ENCODE results near the gene EXOSC2. TPM values are rescaled to one million over a fixed set of nuclear protein-coding genes. Genes with fewer than 3 reads are reported as not detected.

EXOSC2 gene
- total RNA-seq, 4 donors from 2014 or later = 9.3 to 21.7 (median 12.0) TPM

GRCh38 chr9:130738281-130738680 lies 44.7 kb downstream of the EXOSC2 start:
- TF ChIP-seq POLR2A (IDR thresholded peaks at IDR 0.05) = no peak
- no peak for TF ChIP-seq CTCF (IDR thresholded peaks at IDR 0.05 in 4 of 5, conservative IDR thresholded peaks at IDR 0.05 in 1 of 5)
- H3K4me1 ChIP-seq = peaks cover under 1 to 9% of the 10 kb centered on the region in 2 donors
- ATAC-seq (no peak), DNase-seq (no peak)
- H3K27me3 ChIP-seq = no peaks in the 10 kb centered on the region
- H3K27ac ChIP-seq = no peak overlapping the region
- H3K9me3 ChIP-seq = no peaks in the 10 kb centered on the region
- H3K4me3 ChIP-seq = no peak overlapping the region
- in situ Hi-C loops (cut with MboI; ENCODE audit: low sequenced_read_pairs in 4 of 4) = no loop called here
- intact Hi-C loops (cut with DNase I; ENCODE audit: low total_unique reads) = no loop called here
- no peaks in the 10 kb centered on the region for H3K36me3 ChIP-seq

- no peak for TF ChIP-seq POLR2A (IDR thresholded peaks at IDR 0.05)
- Histone ChIP-seq H3K36me3 (no peaks in the 10 kb centered on the region), H3K27ac (no peak overlapping the region), H3K9me3 (no peaks in the 10 kb centered on the region), H3K4me1 (peaks cover 0 to 8% of the 10 kb centered on the region in 2 donors), H3K4me3 (no peak overlapping the region), H3K27me3 (no peaks in the 10 kb centered on the region)
- ATAC-seq (no peak), DNase-seq (no peak)
- intact Hi-C loops (cut with DNase I; ENCODE audit: low total_unique reads) (no loop called here), in situ Hi-C loops (cut with MboI; ENCODE audit: low sequenced_read_pairs in 4 of 4) (no loop called here)
Measured at GRCh38 chr9:130739081-130739480, 45.5 kb downstream of the EXOSC2 start.

- DNase-seq (no peak), ATAC-seq (no peak)
- no peaks in the 10 kb centered on the region for H3K27me3 ChIP-seq
- TF ChIP-seq POLR2A (IDR thresholded peaks at IDR 0.05) = no peak
- TF ChIP-seq CTCF (IDR thresholded peaks at IDR 0.05 in 4 of 5, conservative IDR thresholded peaks at IDR 0.05 in 1 of 5) = no peak
- H3K36me3 ChIP-seq = no peaks in the 10 kb centered on the region
- peaks cover 0 to 8% of the 10 kb centered on the region in 2 donors for H3K4me1 ChIP-seq
- in situ Hi-C loops (cut with MboI; ENCODE audit: low sequenced_read_pairs in 4 of 4) (no loop called here), intact Hi-C loops (cut with DNase I; ENCODE audit: low total_unique reads) (no loop called here)
- H3K4me3 ChIP-seq = no peak overlapping the region
- H3K27ac ChIP-seq = no peak overlapping the region
- H3K9me3 ChIP-seq = no peaks in the 10 kb centered on the region
Measured at GRCh38 chr9:130740218-130741023, 46.8 kb downstream of the EXOSC2 start.

GRCh38 chr9:130741024-130741305 lies 47.4 kb downstream of the EXOSC2 start:
- no peak overlapping the region for H3K27ac ChIP-seq
- DNase-seq (no peak), ATAC-seq (no peak)
- H3K4me3 ChIP-seq = no peak overlapping the region
- in situ Hi-C loops (cut with MboI; ENCODE audit: low sequenced_read_pairs in 4 of 4) (no loop called here), intact Hi-C loops (cut with DNase I; ENCODE audit: low total_unique reads) (no loop called here)
- TF ChIP-seq POLR2A (IDR thresholded peaks at IDR 0.05) (no peak), CTCF (IDR thresholded peaks at IDR 0.05 in 4 of 5, conservative IDR thresholded peaks at IDR 0.05 in 1 of 5) (no peak)
- H3K36me3 ChIP-seq = no peaks in the 10 kb centered on the region
- H3K4me1 ChIP-seq = peaks cover 0 to 7% of the 10 kb centered on the region in 2 donors
- no peaks in the 10 kb centered on the region for H3K27me3 ChIP-seq
- H3K9me3 ChIP-seq = no peaks in the 10 kb centered on the region

GRCh38 chr9:130741831-130742449 lies 48.4 kb downstream of the EXOSC2 start:
- H3K9me3 ChIP-seq = no peaks in the 10 kb centered on the region
- DNase-seq (no peak), ATAC-seq (no peak)
- H3K27ac ChIP-seq = no peak overlapping the region
- H3K36me3 ChIP-seq = no peaks in the 10 kb centered on the region
- intact Hi-C loops (cut with DNase I; ENCODE audit: low total_unique reads) = no loop called here
- in situ Hi-C loops (cut with MboI; ENCODE audit: low sequenced_read_pairs in 4 of 4) = no loop called here
- H3K4me3 ChIP-seq = no peak overlapping the region
- TF ChIP-seq POLR2A (IDR thresholded peaks at IDR 0.05) = no peak
- no peak for TF ChIP-seq CTCF (IDR thresholded peaks at IDR 0.05 in 4 of 5, conservative IDR thresholded peaks at IDR 0.05 in 1 of 5)
- H3K4me1 ChIP-seq = peaks cover 0 to 5% of the 10 kb centered on the region in 2 donors
- no peaks in the 10 kb centered on the region for H3K27me3 ChIP-seq

Measured in gastrocnemius medialis (tissue), 4 donors.